ENCODE results near the gene CUX1.

The CUX1 gene

DNA sequence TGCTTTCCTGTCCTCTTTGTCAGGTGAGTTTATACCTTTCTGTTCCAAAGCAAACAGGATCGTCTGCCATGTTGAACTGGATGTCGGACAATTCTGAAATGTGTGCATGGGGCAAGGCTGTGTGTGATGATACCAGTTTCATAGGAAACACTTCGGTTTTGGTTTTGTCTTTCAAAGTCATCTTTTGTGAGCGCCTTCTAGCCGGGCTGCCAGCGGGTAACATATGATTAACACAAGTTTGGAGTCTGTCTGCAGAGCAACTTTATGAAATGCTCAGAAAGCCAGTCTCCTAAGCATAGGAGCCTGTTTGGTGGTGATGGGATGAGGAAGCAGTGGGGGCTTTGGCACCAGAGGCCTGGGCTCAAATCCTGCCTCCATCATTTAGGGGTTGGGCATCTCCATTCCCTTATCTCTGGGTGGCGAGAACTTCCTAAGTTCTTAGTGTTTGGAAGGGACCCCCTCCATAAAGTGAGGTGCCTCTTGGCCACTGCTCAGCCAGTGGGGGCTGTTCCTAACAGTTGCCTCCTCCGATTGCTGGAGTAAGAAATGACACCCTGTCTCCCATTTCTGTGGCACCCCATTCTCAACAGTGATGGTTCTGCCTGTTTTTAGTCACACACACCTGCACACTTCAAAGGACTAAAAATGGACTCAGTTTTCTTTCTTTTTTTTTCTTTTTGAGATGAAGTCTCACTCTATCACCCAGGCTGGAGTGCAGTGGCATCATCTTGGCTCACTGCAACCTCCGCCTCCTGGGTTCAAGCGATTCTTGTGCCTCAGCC is 36.8 kb downstream of the CUX1 start:
- TF ChIP-seq, protein P1, sequence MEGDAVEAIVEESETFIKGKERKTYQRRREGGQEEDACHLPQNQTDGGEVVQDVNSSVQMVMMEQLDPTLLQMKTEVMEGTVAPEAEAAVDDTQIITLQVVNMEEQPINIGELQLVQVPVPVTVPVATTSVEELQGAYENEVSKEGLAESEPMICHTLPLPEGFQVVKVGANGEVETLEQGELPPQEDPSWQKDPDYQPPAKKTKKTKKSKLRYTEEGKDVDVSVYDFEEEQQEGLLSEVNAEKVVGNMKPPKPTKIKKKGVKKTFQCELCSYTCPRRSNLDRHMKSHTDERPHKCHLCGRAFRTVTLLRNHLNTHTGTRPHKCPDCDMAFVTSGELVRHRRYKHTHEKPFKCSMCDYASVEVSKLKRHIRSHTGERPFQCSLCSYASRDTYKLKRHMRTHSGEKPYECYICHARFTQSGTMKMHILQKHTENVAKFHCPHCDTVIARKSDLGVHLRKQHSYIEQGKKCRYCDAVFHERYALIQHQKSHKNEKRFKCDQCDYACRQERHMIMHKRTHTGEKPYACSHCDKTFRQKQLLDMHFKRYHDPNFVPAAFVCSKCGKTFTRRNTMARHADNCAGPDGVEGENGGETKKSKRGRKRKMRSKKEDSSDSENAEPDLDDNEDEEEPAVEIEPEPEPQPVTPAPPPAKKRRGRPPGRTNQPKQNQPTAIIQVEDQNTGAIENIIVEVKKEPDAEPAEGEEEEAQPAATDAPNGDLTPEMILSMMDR (conservative IDR thresholded peaks at IDR 0.05; ENCODE audit: control insufficient read depth, insufficient read depth, low read depth, low read length), result no peak
- H3K4me3 ChIP-seq (ENCODE audit: control insufficient read depth, low read depth, low read length), result no peak overlapping the region
- DNase-seq (ENCODE audit: low read depth), result no peak

DNA sequence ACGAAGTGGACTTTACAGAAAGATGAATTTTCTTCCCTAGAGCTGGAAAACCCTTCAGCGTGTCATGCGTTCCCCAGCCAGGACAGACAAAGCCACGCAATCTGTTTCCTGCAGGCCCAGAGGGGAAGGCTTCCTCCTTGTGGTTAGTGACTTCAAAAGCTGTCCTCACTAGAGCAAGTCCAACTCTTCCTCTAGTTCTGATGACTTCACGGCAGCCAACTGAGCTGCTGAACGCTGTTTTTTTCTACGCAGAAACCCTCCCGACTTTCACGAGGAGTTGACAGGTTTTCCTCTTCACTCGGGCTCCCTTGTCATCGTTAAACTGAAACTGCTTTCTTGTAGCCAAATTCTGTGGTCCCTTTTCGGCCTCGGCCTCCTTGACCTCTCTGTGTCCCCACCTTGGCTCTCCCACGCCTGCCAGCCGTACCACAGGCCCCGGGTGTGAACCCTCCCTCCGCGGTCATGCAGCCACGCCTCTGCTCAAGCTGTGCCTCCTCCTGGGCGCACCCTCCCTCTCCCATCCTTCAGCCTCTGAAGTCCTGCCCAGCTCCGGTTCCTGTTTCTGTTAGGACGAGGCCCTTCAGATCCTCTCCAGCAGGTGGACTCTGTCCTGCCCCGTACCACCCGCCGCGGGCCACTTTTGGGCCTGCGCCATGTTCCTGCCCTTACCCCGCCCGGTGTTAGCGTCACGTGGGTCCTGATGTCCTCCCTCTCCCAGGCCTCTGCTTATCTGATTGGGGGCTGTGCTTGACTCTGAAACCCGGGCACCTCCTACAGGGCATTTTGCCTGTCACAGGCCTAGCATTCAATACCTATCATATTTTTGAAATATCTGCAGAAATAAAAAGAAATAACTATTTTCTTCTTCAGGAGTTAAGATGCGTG is 39.3 kb downstream of the CUX1 start:
- peak overlapping the region; percentile 23 for H3K4me3 ChIP-seq (ENCODE audit: control insufficient read depth, low read depth, low read length)
- TF ChIP-seq, protein P1 (conservative IDR thresholded peaks at IDR 0.05; ENCODE audit: control insufficient read depth, insufficient read depth, low read depth, low read length), result peak; percentile 2
- DNase-seq (ENCODE audit: low read depth), result peak; percentile 71

DNA sequence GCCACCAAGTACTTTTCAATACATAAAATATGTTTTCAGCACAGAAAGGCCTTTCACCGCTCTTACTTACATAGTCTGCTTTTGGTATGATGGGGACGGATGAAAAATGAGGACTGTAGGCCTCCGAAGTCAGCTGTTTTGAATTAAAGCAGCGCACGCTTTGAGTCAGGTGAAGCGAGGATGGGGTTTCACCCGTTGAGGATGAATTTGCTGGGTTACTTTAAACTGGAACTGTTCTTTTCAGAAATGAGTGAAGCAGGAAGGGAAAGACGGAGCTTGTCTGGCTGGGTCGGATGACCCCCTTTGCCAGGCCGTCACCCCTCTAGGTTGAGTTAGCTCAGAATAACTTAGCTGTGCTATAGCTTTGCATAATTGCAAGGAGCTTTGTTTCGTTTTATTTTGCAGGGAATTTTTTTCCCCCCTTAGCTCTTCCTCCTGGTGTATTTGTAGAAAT is 40.0 kb downstream of the CUX1 start:
- TF ChIP-seq, protein P1 (conservative IDR thresholded peaks at IDR 0.05; ENCODE audit: control insufficient read depth, insufficient read depth, low read depth, low read length), result no peak
- DNase-seq (ENCODE audit: low read depth), result no peak
- H3K4me3 ChIP-seq (ENCODE audit: control insufficient read depth, low read depth, low read length), result no peak overlapping the region

DNA sequence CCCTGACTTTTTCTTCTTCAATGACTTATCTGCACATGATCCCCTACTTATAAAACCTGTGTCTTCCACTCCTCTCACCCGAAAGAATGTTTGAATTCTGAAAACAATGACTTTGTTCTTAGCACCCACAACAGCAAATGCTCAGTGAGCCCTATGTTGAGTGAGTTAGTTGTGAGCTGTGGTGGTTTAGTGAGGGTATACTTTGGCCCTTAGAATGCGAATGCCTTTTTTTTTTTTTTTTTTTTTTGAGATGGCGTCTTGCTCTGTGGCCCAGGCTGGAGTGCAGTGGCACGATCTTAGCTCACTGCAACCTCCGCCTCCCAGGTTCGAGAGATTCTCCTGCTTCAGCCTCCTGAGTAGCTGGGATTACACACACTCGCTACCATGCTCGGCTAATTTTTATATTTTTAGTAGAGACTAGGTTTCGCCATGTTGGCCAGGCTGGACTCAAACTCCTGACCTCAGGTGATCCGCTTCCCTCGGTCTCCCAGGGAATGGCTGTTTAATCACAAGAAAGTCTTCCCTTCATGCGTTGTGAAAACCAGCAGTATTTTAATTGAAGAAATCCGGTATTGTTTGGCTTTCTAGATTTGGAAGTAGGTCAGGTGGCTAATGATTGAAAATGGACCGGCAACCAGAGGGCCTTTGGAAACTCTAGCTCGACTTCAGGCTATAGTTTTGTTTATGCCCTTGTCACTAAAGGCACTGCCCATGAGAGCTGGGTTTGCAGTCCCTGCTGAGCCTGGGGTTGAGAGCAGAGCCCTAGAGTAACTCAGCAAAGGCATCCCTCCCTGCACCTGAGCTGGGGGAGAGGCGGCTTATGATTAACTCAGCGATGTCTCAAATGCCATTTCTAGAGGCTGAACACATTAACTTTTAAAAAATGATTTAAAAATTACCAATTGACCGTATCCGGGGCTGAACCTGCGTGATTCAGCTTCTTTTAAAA is 41.3 kb downstream of the CUX1 start:
- no peak for DNase-seq (ENCODE audit: low read depth)
- H3K4me3 ChIP-seq (ENCODE audit: control insufficient read depth, low read depth, low read length), result no peak overlapping the region
- TF ChIP-seq, protein P1 (conservative IDR thresholded peaks at IDR 0.05; ENCODE audit: control insufficient read depth, insufficient read depth, low read depth, low read length), result no peak

DNA sequence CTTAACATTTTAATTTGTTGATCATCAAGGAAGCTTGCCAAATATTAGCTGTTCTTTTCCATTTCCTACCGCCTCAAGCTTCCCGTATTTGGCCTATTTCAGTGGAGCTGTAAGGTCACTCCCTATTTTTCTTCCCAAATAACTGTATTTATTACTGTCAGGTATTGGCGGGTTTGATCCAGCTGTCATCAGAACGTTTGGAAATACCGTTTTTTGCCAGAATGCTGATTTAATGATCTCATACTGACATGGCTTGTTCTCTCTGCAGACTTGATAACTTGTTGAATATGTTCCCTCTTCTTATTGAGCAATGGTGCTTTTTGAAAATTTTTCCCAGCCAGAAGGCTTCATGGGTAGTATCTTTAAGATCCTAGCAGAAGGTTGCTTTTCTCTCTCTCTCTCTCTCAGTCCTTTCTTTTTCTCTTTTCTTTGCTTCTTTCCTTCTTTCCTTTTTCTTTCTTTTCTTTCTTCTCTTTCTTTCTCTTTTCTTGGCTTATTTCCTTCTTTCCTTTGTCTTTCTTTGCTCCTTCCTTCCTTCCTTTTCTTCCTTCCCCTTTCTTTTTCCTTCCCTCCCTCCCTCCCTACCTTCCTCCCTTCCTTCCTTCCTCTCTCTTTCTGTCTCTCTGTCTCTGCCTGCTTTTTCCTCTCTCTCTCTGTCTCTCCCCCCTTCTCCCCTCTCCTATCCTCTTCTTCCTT is 42.1 kb downstream of the CUX1 start:
- no peak overlapping the region for H3K4me3 ChIP-seq (ENCODE audit: control insufficient read depth, low read depth, low read length)
- DNase-seq (ENCODE audit: low read depth), result peak; percentile 76
- TF ChIP-seq, protein P1 (conservative IDR thresholded peaks at IDR 0.05; ENCODE audit: control insufficient read depth, insufficient read depth, low read depth, low read length), result no peak

All from fibroblast of mammary gland (primary cell).